OCI-LY7 (cell line): ENCODE results near the gene RCL1. TPM values are rescaled to one million over a fixed set of nuclear protein-coding genes. Genes with fewer than 3 reads are reported as not detected.
"Not testable (repeated sequence)": the region's sequence is repeated elsewhere in the genome, so short reads cannot be mapped to it uniquely, and the experiment has no call there.

Experiments used
- BruUV-seq: library from RNA; stranded (reverse); fragments of 400-500 nt; replicated peaks from 2 replicates; lab custom pipeline; 2021; lab: Mats Ljungman, UMichigan
- CTCF ChIA-PET: fragments of 300-600 bp; sonication (Branson Sonifier 250); formaldehyde crosslinking; loops from one replicate; lab custom pipeline; 2022; ENCODE audit warnings: antibody characterized with exemption; ENCODE audit not compliant: unreplicated experiment; lab: Charles Lee
- POLR2A ChIA-PET: fragments of 300-600 bp; sonication (Branson Sonifier 250); formaldehyde crosslinking; loops from one replicate; lab custom pipeline; 2022; ENCODE audit warnings: antibody characterized with exemption; lab: Charles Lee
- DNase-seq: peaks from one replicate; pipeline ENCODE4 v3.0.0-alpha.2; 2015; ENCODE audit warnings: low spot score
- H2AFZ ChIP-seq: fragments of 200-600 bp; sonication (generic), shearing (Covaris generic); 2 replicates; pipeline ENCODE4 v1.6.1; 2014; ENCODE audit warnings: mild to moderate bottlenecking, antibody characterized with exemption, low read length, moderate library complexity
- H3K27ac ChIP-seq: fragments of 200-600 bp; sonication (generic); 2 replicates; pipeline ENCODE4 v1.5.1; 2014; ENCODE audit warnings: mixed run types, low read depth, mild to moderate bottlenecking, moderate library complexity, low read length, inconsistent platforms; ENCODE audit not compliant: poor library complexity, severe bottlenecking
- H3K36me3 ChIP-seq: fragments of 200-600 bp; sonication (generic); 2 replicates; pipeline ENCODE4 v1.6.1; 2014; ENCODE audit warnings: mild to moderate bottlenecking, antibody characterized with exemption, low read length, moderate library complexity, mixed read lengths; ENCODE audit not compliant: insufficient read depth
- H3K4me1 ChIP-seq: fragments of 200-600 bp; sonication (generic); 2 replicates; pipeline ENCODE4 v1.5.1; 2014; ENCODE audit warnings: mild to moderate bottlenecking, low read length; ENCODE audit not compliant: insufficient read depth, poor library complexity, severe bottlenecking
- H3K4me2 ChIP-seq: fragments of 200-600 bp; sonication (generic); 2 replicates; pipeline ENCODE4 v1.6.1; 2014; ENCODE audit warnings: mild to moderate bottlenecking, low read length
- H3K4me3 ChIP-seq: fragments of 200-600 bp; sonication (generic); 2 replicates; pipeline ENCODE4 v1.5.1; 2014; ENCODE audit warnings: mild to moderate bottlenecking, low read depth, low read length; ENCODE audit not compliant: poor library complexity, severe bottlenecking
- H3K79me2 ChIP-seq: fragments of 200-600 bp; sonication (generic); 2 replicates; pipeline ENCODE4 v1.6.1; 2016; ENCODE audit warnings: low read depth, mild to moderate bottlenecking, low read length, moderate library complexity, mixed read lengths; ENCODE audit not compliant: insufficient read depth
- H3K9me2 ChIP-seq: fragments of 200-600 bp; sonication (generic); 2 replicates; pipeline ENCODE4 v1.6.1; 2016; ENCODE audit warnings: mild to moderate bottlenecking, low read length, mixed read lengths; ENCODE audit not compliant: insufficient read depth
- H3K9me3 ChIP-seq: fragments of 200-600 bp; sonication (generic); 2 replicates; pipeline ENCODE4 v1.6.1; 2014; ENCODE audit warnings: mild to moderate bottlenecking, mixed run types, low read length, mixed read lengths
- H4K20me1 ChIP-seq: fragments of 200-600 bp; sonication (generic); 2 replicates; pipeline ENCODE4 v1.6.1; 2014; ENCODE audit warnings: mild to moderate bottlenecking, antibody characterized with exemption, low read length, moderate library complexity, mixed read lengths; ENCODE audit not compliant: insufficient read depth
- EZH2phosphoT487 ChIP-seq: fragments of 200-600 bp; sonication (generic); IDR thresholded peaks from 2 replicates; pipeline ENCODE4 v1.6.1; 2018; ENCODE audit warnings: low read depth, borderline replicate concordance, mild to moderate bottlenecking, mixed run types, antibody characterized with exemption, low read length, moderate library complexity, mixed read lengths
- intact Hi-C: fragments of 100-400 bp; cut with micrococcal nuclease; formaldehyde crosslinking; loops from one replicate; pipeline ENCODE4 v1.10.0; 2022; ENCODE audit not compliant: unreplicated experiment
- total RNA-seq, 2 experiments: library from RNA; depleted of rRNA in 1 of 2; stranded (reverse); fragments of >200 nt in 1 of 2; shearing (Covaris generic) in 1 of 2; gene quantifications; 2 replicates each; pipeline ENCODE4 v1.2.3, GENCODE V29; 2014 to 2022
- TF ChIP-seq, protein P1 (sequence below): fragments of 200-600 bp; sonication (generic); conservative IDR thresholded peaks from 2 replicates; pipeline ENCODE4 v1.5.1; 2014; ENCODE audit warnings: mild to moderate bottlenecking, antibody characterized with exemption, low read length, moderate library complexity, mixed read lengths

The RCL1 gene
- total RNA-seq, 2 experiments from 2014 or later, result 27.5 to 31.3 TPM

DNA sequence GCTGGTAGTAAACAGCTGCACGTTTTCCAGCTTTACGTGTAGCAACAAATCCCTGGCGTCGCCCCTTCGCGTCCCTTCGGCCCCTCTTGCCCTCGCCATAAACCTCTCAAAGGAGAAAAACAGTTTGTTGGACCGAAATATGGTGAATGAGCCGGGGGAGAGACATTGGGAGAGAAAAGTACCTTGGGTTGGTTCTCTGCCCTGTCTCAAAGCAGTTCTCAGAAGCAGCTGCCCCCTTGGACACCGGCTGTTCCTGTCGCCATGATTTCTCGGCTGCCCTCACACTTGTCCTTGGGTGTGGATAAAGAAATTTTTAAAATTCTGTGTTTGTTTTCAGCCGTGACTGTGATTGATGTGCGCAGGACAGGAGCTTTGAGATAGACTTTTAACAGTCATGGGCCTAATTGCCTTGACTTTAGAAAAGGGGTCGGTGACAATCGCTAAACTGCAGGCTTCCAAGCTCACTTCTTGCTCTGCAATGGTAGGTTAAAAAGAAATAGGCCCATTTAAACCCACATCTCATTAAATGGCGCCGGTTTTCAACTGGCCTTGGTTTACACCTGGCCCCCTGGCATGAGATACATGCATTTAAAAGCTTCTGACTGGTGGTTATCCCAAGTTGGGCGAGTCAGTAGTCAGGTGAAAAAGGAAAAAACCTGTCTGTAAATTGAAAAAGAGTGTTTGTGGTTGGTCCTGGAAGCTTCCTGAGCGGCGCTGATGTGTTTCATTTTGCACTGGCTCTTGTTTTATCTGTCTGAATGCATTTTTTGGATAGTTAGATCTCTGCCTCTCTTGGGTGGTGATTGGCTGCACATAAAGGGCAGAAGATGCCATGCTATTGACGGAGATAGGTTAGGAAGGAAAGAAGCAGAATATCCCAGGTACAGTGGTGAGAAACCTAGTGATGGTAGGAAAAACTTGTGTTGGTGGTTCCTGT, 983 bp downstream of the RCL1 start:
- Histone ChIP-seq H3K79me2 (peaks cover 55% of the 10 kb centered on the region), H3K27ac (peak overlapping the region; percentile 45), H3K4me3 (peak overlapping the region; percentile 80), H3K4me2 (peak overlapping the region; percentile 99), H3K4me1 (peaks cover 36% of the 10 kb centered on the region), H3K9me3 (no peaks in the 10 kb centered on the region; the same call in 1 of the 2 replicates), H3K9me2 (no peaks in the 10 kb centered on the region), H3K36me3 (peaks cover 19% of the 10 kb centered on the region), H2AFZ (no peak overlapping the region; the same call in 1 of the 2 replicates), H4K20me1 (peaks cover 33% of the 10 kb centered on the region)
- intact Hi-C loops, result loop anchor here (2.0 to 10.0 kb wide), 5 partner anchors 31 to 831 kb away; partner anchors contain the start of genes AK3, CDC37L1, PLGRKT and RIC1
- TF ChIP-seq, protein P1, sequence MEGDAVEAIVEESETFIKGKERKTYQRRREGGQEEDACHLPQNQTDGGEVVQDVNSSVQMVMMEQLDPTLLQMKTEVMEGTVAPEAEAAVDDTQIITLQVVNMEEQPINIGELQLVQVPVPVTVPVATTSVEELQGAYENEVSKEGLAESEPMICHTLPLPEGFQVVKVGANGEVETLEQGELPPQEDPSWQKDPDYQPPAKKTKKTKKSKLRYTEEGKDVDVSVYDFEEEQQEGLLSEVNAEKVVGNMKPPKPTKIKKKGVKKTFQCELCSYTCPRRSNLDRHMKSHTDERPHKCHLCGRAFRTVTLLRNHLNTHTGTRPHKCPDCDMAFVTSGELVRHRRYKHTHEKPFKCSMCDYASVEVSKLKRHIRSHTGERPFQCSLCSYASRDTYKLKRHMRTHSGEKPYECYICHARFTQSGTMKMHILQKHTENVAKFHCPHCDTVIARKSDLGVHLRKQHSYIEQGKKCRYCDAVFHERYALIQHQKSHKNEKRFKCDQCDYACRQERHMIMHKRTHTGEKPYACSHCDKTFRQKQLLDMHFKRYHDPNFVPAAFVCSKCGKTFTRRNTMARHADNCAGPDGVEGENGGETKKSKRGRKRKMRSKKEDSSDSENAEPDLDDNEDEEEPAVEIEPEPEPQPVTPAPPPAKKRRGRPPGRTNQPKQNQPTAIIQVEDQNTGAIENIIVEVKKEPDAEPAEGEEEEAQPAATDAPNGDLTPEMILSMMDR, result no peak
- no peak for TF ChIP-seq EZH2phosphoT487
- POLR2A ChIA-PET, result interaction anchor here (0.7 to 2.3 kb wide), 11 partner anchors 12 to 507 kb away, joined by 3 to 13 read pairs (median 3); partner anchors contain the start of gene JAK2
- BruUV-seq, result no TSS peak
- no peak for DNase-seq
- CTCF ChIA-PET, result no interaction called here

DNA sequence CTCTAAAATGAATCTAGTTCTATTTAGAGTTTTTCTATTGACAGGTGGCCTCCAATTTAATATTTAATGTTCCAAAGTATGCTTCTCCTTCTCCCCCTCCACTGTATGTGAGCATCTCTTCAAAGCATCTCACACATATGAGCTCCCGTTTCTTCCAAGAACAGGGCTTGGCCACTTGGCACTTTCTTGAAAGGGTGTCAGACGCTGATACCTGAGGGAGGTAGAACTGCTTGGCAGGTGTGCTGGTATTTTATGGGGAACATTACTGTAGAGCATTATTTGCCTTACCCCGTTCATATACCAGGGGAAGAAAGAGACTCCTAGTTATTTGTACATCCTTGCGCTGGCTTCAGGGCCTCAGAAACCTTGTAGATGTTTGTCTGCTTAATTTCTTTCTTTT, 1.9 kb downstream of the RCL1 start:
- Histone ChIP-seq H3K36me3 (peaks cover 20% of the 10 kb centered on the region), H3K4me1 (peaks cover 44% of the 10 kb centered on the region), H3K27ac (no peak overlapping the region), H4K20me1 (peaks cover 33% of the 10 kb centered on the region), H3K9me3 (no peaks in the 10 kb centered on the region; the same call in 1 of the 2 replicates), H3K79me2 (peaks cover 64% of the 10 kb centered on the region), H2AFZ (no peak overlapping the region), H3K4me3 (peak overlapping the region; percentile 80), H3K4me2 (peak overlapping the region; percentile 99), H3K9me2 (no peaks in the 10 kb centered on the region)
- intact Hi-C loops, result loop anchor here (5.0 to 10.0 kb wide), 2 partner anchors 643 to 830 kb away; partner anchors contain the start of genes PLGRKT and RIC1
- TF ChIP-seq, protein P1, result no peak
- no peak for TF ChIP-seq EZH2phosphoT487
- no peak for DNase-seq
- no TSS peak for BruUV-seq
- CTCF ChIA-PET, result interaction anchor here (0.6 kb wide), 1 partner anchor 80 kb away, joined by 3 read pairs; no protein-coding TSS in a partner anchor
- POLR2A ChIA-PET, result interaction anchor here (0.5 to 2.3 kb wide), 6 partner anchors 11 to 1517 kb away, joined by 3 to 13 read pairs (median 4); partner anchors contain the start of gene JAK2

DNA sequence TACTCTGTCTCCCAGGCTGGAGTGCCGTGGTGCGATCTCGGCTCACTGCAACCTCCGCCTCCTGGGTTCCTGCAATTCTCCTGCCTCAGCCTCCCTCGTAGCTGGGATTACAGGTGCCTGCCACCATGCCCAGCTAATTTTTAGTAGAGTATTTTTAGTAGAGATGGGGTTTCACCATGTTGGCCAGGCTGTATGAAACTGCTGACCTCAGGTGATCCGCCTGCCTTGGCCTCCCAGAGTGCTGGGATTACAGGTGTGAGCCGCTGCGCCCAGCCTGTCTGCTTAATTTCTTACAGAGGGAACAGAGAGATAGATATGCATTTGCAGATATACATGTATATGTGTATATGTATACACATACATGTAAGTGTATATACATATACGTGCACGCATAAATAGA, 2.4 kb downstream of the RCL1 start:
- POLR2A ChIA-PET, result interaction anchor here (0.5 to 1.7 kb wide), 6 partner anchors 8 to 1518 kb away, joined by 3 to 7 read pairs (median 3); no protein-coding TSS in a partner anchor
- BruUV-seq, DNase-seq, H3K9me2 ChIP-seq, H3K27ac ChIP-seq, H2AFZ ChIP-seq, H3K9me3 ChIP-seq: not testable (repeated sequence)
- H4K20me1 ChIP-seq, result peaks cover 33% of the 10 kb centered on the region
- CTCF ChIA-PET, result interaction anchor here (0.6 kb wide), 1 partner anchor 80 kb away, joined by 3 read pairs; no protein-coding TSS in a partner anchor
- H3K4me2 ChIP-seq, result peak overlapping the region; percentile 99
- intact Hi-C loops, result loop anchor here (10.0 kb wide), 1 partner anchor 830 kb away; the partner anchor contains the start of gene RIC1
- peaks cover 23% of the 10 kb centered on the region for H3K36me3 ChIP-seq
- H3K4me1 ChIP-seq, result peaks cover 46% of the 10 kb centered on the region
- H3K4me3 ChIP-seq, result peak overlapping the region; percentile 80
- H3K79me2 ChIP-seq, result peaks cover 68% of the 10 kb centered on the region
